GM19395 (cell line): ENCODE results near the gene TUBA3C.
"Not testable (repeated sequence)": the region's sequence is repeated elsewhere in the genome, so short reads cannot be mapped to it uniquely, and the experiment has no call there.

Experiments used
- ATAC-seq: cut with Tn5 transposase; IDR thresholded peaks from one replicate; pipeline ENCODE4 v1.9.1; 2021; ENCODE audit warnings: mild to moderate bottlenecking, moderate library complexity; ENCODE audit not compliant: unreplicated experiment

Gene TUBA3C

DNA sequence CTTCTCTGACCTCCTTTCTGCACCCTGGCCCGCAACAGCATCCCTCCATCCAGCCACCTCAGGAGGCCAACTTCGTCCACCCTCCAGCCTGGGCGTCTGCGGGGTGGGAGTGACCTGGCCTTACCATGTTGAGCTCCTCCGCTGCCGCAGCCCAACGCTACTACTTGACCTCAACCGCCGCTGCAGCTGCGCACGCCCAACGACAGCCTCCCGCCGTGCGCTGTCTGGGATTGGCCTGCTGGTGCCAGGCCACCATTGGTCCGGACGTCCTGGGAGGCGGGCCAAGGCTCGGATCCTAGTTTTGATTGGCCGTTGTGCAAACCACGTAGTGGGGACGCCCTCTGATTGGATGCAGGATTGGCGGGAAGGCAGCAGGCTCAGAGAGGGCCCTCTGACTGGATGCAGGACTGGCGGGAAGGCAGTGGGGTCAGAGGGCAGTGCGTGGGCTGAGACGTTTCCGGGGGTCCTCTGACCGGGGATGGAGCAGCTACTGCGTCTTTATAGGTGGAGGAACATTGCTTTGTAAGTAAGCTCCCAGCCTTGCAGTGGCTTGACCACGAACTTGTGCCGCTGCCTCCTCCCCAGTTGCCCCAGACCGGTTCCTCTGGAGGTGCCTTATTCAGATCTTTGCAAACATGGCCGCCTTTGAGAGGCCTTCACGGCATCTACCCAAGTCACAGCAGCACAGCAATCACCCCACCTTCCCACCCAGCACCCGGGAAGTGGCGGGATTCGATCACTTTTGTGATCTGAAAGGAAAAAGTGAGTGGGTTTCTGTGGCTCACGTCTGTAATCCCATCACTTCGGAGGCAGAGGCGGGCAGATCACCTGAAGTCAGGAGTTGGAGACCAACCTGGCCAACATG lies at the start of gene TUBA3C:
Gene TUBA3C (minus strand): TSS at position 204 of the 865 bp plus-strand sequence. CDS start 77 bp downstream, at position 127.
- ATAC-seq, result no peak

DNA sequence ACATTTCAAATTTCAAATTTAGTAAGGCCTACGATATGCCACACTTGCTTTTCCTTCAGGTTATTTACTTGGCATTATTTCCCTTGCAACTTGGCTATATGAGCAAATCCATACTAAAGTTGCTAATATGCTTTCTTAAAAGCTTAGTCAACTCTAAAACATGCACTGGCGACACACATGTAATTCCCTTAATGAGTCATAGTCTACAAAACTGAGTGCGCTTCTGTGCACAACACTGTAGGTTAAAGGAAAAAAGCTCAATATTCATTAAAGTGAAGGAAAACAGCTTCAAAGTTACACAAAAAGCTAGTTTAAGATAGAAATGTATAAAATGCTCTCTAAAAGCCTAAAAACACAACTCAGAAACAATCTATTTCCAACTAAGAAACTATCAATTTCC lies 25.8 kb upstream of the TUBA3C start:
- not testable (repeated sequence) for ATAC-seq

DNA sequence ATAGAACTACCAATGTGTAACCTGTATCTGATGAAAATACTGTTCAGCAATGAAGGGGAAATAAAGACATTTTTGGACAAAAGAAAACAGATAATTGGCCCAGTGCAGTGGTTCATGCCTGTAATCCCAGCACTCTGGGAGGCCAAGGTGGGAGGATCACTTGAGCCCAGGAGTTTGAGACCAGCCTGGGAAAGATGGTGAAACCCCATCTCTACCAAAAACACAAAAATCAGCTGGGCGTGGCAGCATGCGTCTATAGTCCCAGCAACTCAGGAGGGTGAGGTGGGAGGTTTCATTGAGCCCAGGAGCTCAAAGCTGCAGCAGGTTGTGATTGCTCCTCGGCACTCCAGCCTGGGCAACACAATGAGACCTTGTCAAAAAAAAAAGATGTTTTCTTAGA lies 11.0 kb upstream of the TUBA3C start:
- ATAC-seq, result not testable (repeated sequence)

DNA sequence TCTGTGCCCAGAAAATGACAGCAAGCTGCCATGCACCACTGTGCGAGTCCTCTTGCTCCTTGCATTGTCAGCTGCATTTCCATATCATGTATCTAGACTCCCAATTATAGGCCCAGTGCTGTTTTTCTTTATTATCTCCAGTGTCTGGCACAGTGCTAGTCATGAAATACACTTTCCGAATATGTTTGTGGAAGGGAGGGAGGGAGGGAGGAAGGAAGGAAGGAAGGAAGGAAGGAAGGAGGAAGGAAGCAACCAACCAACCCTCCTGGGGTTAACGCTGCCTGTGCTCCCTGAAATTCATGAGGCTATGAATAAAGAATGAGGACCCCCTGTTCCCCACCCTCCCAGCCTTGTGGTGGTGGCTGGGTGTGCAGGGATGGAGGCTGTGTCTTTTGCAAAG lies 8.3 kb upstream of the TUBA3C start:
- not testable (repeated sequence) for ATAC-seq

DNA sequence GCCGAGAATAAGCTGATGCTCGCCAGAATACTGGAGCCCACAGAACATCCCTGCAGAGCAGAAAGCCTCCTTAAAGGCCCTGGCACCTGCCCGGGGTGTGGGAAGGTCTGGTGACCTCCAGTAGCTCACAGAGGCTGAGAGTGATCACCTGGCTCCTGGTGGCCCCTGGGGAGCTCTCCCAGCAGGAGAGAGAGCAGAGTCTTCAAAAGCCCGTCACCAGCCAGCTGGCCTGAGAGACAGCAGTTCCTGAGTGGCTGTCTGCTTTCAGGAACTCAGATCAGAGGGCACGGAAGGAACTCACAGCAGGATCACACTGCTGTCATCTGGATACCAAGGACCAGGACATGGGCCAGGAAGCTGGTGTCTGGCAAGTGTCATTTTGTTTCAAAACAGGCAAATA lies 7.7 kb upstream of the TUBA3C start:
- not testable (repeated sequence) for ATAC-seq

DNA sequence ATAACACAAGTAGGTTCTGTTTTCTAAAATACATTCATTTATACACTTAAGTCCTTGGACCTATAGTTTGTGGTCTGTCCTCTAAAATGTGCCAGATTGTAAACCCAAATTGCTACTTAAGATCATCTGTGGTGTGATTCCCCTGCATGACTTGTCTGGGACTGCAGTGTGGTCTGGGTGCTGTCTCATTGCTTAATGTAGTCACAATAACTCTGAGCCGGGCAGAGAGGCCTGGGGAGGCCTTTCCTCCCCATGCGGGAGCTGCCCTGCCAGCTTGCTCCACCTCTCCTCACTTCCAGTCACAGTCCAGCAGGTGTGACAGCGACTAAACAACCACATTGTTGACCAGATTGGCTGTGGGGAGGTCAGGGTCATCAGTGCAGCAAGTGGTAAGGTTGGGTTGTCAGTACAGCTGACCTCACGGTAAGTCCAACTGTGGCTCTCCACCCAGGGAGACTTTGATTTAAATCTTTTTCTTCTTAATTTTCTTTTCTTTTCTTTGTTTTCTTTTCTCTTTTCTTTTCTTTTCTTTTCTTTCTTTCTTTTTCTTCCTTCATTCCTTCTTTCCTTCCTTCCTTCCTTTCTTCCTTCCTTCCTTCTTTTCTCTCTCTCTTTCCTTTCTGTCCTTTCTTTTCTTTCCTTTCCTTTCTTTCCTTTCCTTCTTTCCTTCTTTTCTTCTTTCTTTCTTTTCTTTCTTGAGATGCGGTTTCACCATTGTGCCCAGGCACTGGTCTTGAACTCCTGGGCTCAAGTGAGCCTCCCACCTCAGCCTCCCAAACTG lies 4.4 kb upstream of the TUBA3C start:
- ATAC-seq, result no peak

DNA sequence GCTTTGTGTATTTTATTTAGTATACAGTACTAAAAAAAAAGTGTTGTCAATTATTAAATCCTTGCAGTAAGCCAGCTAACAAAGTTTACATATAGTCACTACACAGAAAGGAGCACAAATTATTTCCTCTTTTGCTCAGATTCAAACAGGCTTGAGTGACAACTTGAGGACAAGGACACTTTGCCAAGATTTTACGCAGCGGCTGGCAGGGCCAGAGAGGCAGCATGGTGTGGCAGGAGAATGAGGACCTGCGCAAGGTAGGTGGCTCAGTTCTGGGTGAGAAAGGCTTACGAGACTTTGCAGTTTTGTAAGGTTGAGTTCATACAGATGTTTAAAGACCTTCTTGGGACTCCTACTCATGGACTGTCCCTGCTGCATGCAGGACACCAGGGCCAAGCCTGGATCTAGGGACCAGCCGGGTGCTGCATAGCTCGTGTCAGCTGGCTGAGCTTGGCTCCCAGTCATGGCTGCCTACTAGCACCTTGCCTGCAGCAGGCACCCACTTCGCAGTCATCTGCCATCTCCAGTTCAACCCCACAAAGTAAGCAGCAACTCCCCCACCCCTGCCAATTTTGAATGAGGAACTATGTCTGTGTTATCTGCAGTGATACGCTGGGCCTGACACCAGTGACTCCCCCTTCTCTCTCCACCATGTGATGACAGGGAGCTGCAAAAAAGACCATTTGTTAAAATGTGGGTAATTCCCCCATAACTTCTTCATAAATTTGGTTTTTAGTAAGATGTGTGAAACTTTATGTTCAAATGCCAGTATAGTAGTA lies 3.7 kb upstream of the TUBA3C start:
- no peak for ATAC-seq

DNA sequence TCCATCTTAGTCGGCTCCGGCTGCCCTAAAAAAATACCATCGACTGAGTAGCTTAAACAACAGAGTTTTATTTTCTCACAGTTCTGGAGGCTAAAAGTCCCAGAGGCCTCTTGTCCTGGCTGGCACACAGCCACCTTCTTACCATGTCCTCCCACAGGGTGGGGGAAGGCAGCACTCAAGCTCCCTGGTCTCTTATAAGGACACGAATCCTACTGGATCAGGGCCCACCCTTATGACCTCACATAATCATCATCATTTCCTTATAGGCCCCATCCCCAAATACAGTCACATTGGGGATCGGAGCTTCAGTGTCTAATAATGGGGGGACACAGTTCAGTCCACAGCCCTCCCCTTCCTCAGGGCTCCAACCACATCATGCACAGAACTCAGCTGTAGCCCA lies 2.6 kb upstream of the TUBA3C start:
- no peak for ATAC-seq

DNA sequence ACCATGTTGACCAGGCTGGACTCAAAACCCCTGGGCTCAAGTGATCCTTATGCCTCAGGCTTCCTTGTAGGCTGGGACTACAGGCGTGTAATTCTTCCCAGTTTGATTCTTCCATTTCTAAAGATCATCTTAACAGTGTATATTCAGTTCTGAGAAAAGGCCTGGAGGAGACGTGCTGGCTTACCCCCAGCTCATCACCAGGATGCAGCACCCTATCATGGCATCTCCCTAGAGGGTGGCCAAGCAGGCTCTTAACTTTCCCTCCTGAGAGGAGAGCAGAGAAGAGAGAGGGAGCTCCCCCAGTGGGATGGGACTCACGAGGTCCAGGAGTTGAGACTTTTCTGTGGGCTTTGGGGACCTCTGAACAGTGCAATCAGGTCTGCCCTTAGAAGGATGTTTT lies 2.1 kb upstream of the TUBA3C start:
- no peak for ATAC-seq

DNA sequence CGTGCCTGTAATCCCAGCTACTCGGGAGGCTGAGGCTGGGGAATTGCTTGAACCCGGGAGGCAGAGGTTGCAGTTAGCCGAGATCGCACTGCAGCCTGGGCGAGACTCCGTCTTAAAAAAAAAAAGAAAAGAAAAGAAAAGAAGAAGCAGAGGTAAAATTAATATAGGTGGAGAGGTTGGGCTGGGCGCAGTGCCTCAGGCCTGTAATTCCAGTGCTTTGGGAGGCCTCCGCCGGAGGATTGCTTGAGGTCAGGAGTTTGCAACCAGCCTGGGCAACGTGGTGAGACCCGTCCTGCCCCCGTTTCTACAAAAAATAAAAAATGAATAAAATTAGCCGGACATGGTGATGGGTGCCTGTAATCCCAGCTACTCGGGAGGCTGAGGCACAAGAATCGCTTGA lies 912 bp upstream of the TUBA3C start:
- ATAC-seq, result no peak

DNA sequence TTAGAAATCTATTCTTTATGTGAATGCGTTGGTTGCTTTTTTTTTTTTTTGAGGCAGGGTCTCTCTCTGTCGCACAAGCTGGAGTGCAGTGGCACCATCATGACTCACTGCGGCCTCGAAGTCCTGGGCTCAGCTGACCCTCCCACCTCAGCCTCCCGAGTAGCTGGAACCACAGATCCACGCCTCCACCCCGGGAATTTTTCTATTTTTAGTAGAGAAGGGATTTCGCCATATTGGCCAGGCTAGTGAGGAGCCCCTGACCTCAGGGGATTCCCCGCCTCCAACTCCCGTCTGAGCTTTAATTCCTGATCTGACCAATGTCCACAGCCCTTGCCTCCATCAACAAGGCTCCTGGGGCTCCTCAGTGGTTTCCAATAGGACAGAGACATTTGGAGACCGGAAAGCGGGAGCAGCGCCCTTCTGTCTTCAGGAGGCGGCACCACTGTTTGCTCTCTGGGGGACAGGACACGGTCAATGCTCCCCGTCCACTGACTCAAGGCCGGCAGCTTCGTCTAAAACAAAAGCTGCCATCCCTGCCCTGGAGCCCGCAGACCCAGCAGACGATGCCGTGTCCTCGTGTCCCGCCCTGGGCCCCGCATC lies 503 bp downstream of the TUBA3C start:
- no peak for ATAC-seq

DNA sequence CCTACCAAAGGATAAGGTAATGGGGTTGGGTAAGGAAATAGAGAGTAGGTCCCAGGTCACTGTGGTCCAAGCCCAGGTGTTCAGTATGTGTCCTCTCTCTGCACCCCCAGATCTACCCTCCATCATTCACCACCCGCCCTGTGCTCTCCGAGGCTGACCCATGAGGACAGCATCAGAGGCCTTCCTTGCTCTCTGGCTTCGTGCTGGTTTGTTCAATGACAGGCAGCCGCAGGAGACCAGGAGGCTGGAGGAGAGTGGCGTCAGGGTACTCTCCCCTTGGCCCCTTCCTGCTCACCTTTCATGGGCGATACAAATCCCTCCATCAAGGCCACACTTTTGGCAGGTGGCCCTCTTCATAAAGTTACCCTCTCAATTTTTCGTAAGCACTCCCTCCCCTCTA lies 1.7 kb downstream of the TUBA3C start:
- ATAC-seq, result no peak

DNA sequence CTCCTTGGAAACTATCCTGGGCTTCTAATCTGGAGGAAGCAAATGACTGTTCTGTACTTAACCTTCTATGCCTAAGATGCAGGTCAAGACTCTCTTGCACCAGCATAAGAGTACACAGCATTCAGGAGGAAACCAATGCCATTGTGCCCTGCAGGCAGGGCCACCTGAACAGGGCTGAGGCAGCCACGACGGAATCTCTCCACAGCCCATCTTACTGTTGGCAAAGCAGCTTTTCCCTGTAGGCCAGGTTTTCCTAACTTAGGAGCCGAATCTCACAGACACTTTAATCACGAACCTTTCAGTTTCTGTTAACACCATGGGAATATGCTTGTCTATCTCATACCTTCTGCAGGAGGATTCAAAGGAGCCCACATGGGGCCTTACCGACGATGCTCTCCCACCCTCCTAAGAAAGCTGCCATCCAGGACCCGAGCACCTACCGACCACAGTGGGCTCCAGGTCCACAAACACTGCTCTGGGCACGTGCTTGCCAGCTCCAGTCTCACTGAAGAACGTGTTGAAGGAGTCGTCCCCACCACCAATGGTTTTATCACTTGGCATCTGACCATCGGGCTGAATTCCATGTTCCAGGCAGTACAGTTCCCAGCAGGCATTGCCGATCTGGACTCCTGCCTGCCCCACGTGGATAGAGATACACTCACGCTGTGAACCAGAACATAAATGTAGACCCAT lies 2.6 kb downstream of the TUBA3C start:
- ATAC-seq, result no peak

DNA sequence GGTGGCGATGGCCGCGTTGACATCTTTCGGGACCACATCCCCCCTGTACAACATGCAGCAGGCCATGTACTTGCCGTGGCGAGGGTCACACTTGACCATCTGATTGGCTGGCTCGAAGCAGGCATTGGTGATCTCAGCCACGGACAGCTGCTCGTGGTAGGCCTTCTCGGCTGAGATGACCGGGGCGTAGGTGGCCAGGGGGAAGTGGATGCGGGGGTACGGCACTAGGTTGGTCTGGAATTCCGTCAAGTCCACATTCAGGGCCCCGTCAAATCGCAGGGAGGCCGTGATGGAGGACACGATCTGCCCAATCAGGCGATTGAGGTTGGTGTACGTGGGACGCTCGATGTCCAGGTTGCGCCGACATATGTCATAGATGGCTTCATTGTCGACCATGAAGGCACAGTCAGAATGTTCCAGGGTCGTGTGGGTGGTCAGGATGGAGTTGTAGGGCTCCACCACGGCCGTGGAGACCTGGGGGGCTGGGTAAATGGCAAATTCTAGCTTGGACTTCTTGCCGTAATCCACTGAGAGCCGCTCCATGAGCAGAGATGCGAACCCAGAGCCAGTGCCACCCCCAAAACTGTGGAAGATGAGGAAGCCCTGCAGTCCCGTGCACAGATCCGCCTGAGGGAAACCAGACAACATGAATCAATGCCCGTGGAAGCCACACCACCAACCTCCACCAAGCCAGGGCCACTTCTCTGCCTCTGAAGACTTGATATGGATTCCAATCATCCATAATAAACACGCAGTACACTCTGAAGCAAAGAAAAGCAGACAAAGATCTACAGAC lies 4.4 kb downstream of the TUBA3C start:
- ATAC-seq, result not testable (repeated sequence)

DNA sequence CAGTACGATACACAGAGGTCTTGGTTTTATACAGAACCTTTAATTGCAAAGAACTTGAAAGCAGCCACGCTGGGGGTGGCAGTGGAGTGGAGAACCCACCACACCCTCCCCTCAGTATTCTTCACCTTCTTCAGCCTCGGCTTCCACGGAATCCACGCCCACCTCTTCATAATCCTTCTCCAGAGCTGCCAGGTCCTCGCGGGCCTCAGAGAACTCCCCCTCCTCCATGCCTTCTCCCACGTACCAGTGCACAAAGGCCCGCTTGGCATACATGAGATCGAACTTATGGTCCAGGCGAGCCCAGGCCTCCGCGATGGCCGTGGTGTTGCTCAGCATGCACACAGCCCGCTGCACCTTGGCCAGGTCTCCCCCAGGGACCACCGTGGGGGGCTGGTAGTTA lies 7.9 kb downstream of the TUBA3C start:
- no peak for ATAC-seq

DNA sequence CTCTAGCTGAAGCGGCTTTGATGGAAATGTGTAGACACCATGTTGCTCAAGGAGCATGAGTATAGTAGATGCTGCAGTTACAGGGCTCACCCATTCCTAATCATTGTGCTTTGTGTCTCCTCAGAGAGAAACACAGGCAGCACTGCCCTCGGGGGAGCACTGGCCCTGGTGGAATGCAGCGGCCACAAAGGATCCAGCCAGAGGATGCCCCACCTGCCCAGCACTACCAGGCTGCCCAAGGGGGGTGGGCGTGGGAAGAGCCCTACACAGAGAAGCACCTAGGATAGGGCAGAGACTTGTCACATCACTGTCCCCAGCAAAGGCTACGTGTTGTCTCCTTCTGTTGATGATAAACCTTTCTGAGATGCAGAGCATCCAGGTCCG lies 9.0 kb downstream of the TUBA3C start:
- no peak for ATAC-seq

DNA sequence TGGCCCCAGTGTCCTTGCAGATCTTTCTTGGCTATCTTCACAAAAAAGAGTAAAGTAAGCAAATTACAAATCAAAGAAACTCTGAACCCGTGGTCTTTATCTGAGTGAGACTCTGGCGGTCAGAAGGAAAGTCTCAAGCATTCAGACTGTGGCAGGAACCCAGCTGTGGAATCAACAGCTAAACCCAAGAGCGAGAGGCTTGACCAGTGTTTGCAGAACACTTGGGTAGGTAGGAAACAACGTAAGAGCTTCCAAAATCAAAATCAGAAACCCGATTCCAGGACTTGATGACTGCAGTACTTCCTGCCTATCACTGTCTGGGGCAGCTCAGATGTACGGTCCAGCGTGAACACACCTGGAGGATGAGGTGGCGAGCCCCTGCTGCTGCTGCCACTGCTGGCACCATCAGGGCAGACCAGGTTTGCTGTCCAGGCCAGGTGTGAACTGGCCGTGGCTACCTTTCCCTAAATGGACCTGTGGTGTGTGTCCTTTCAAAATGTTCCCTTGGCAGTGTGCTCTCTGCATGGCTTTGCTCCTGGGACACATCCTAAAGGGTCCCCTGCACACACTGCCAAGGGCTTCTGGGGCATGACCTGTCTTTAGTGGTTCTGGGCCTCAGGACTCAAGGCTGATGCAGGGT lies 9.5 kb downstream of the TUBA3C start:
- no peak for ATAC-seq

DNA sequence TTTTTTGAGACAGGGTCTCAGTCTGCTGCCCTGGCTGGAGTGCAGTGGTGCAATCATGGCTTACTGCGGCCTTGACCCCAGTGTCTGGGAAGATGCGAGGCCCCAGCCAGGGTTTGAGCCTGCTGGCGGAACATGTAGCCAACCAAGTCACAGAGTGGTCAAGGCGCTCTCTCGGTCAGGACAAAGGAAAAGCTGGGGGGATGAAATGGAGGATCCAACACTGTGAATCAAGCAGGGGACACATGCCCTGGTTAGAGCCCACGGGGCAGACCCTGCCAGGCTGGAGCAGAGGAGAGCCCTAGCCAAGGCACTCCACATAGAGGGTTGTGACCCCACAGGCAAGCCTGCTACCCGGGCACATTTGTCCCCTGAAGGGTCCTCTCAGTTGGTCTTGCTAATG lies 10.1 kb downstream of the TUBA3C start:
- no peak for ATAC-seq

DNA sequence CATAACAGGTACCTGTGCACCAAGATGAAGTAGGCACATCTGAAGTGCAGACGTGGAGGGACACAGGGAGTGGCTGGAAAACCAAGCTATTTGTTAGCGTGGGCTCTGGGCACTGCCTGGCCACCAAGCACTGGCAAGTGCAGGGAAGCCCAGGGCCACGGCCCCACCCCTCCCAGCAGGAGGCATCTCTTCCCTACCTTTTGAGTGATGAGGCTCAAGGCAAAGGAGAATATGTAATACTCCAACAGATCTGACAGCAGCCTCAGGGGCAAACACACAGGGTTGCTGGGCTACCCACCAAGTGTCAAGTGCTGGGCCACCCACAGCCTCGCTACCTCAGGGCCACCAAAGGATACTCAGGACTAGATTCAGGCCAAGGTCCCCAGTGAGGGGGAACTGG lies 11.6 kb downstream of the TUBA3C start:
- no peak for ATAC-seq
